AG10803 (cell line): ENCODE results near the gene FAM163A.

Source experiments
- DNase-seq: peaks from one replicate; pipeline ENCODE4 v3.0.0; 2010; ENCODE audit warnings: low read depth
- H3K4me3 ChIP-seq: 2 replicates; pipeline ENCODE4 v1.5.1; 2011; ENCODE audit warnings: mild to moderate bottlenecking, low read length, control low read depth
- CTCF ChIP-seq: conservative IDR thresholded peaks from 2 replicates; pipeline ENCODE4 v1.5.1; 2011; ENCODE audit warnings: mild to moderate bottlenecking, low read length, control low read depth, inconsistent platforms

FAM163A gene

GRCh38 chr1:179857009-179857408, 113.9 kb downstream of the FAM163A start:
- no peak overlapping the region for H3K4me3 ChIP-seq
- no peak for DNase-seq

GRCh38 chr1:179860652-179861051, 117.6 kb downstream of the FAM163A start:
- TF ChIP-seq CTCF, result no peak
- no peak for DNase-seq
- no peak overlapping the region for H3K4me3 ChIP-seq

More at GRCh38 chr1:179857009-179857408, 113.9 kb downstream of the FAM163A start:
- TF ChIP-seq CTCF, result no peak

- DNase-seq, result no peak
Observed at GRCh38 chr1:179865377-179865776, 122.3 kb downstream of the FAM163A start.

More at GRCh38 chr1:179865377-179865776, 122.3 kb downstream of the FAM163A start:
- no peak for TF ChIP-seq CTCF
- no peak overlapping the region for H3K4me3 ChIP-seq
